ENCODE data around the gene PDE3B.
"Not testable (repeated sequence)": the region's sequence is repeated elsewhere in the genome, so short reads cannot be mapped to it uniquely, and the experiment has no call there.

The PDE3B gene

DNA sequence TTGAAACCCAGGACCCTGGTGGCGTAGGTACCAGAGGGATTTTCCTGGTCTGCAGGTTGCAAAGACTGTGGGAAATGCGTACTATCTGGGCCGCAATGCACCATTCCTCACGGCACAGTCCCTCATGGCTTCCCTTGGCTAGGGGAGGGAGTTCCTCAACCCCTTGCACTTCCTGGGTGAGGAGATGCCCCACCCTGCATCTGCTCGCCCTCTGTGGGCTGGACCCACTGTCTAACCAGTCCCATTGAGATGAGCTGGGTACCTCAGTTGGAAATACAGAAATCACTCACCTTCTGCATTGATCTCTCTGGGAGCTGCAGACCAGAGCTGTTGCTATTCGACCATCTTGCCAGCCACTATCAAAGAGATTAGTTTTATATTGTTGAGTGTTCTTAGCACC is 100.1 kb downstream of the PDE3B start:
- not testable (repeated sequence) for DNase-seq (ENCODE audit: low read depth in 2 of 2)

DNA sequence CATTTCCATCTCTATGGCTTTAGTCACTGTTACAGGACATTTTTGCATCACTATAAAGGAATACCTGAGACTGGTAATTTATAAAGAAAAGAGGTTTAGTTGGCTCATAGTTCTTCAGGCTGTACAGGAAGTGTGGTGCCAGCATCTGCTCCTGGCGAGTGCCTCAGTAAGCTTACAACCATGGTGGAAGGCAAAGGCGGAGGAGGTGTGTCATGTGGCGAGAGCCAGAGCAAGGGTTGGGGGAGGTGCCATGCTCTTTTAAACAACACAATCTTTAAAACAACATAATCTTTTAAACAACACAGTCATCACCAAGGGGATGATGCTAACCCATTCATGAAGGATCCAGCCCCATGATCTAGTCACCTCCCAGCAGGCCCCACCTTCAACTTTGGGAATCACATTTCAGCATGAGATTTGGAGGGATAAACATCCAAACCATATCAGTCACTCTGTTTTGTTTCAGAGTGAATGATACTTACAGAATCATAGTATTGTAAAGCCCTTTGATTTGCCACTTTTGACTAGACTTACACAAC is 103.3 kb downstream of the PDE3B start:
- DNase-seq (ENCODE audit: low read depth in 2 of 2): no peak

DNA sequence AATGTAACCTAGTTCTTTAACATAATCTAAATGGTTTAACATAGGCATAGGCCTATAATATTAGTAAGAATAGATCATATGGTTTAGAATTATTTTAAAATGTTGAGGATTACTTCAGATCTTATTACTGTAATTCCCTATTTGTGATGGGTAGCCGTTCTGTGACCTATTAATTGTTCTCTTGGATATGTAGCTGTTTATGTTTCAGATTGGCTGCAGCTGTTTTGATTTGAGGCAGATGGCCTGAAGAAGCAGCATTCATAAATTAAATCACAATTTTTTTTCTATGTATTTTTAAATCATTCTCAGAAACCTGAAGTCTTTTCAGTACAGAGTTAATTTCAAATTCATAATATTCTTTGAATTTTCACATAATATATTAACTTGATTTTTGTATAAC is 104.5 kb downstream of the PDE3B start:
- no peak for DNase-seq (ENCODE audit: low read depth in 2 of 2)

DNA sequence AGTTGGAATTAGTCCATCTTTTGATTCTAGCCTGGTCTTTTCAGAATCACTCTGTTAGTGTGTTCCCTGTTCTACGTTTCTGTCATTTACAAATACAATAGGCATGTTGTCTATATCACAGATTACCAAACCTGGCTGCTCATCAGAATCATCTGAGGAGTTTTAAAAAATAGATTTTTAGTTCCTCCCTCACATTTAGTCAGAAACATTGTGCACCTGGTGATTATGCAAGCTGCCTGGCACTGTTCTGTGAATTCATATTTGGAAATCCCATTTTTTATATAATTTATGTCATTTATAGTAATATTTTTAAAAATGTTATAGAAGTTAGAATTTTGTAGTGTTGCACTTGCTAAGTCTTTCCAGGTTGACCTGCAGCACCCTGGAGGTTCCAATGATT is 107.3 kb downstream of the PDE3B start:
- DNase-seq (ENCODE audit: low read depth in 2 of 2): no peak

DNA sequence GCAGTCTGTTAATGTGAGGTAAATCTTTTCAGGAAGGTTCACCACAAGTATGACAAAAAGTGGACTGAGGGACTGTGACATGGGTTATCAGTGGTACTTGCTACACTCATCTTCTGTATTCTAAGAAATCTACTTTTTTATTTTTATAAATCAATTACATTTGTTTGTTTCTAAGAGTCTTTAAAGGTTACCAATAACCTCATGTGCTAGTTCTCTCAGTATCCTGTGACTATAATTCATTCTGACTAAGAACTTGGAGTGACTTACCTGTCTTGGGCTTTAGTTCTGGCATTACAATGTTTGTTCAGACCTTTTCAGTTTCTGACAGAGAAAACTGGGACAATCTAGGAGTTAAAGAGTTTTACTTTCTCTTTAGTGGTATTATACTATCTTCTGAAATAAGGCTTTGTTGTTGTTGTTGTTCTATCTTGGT is 108.4 kb downstream of the PDE3B start:
- no peak for DNase-seq (ENCODE audit: low read depth in 2 of 2)

DNA sequence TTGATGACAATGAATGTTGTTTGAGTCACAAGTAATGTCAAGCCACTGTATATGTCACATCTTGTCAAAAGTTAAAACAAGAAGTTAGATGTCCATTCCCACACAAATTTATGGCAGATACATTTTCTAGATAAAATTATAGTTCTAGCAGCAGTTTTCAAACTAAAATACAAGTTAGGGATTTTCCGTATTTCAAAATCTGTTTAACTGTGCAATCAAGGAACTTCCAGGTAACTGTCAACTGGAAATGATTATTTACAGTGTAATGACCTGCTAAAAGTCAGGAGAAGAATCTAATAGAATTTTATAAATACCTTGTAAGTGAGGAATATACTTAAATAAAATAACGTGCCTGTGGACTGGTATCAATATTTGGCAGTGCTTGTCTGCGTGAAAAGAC is 111.5 kb downstream of the PDE3B start:
- DNase-seq (ENCODE audit: low read depth in 2 of 2): no peak

DNA sequence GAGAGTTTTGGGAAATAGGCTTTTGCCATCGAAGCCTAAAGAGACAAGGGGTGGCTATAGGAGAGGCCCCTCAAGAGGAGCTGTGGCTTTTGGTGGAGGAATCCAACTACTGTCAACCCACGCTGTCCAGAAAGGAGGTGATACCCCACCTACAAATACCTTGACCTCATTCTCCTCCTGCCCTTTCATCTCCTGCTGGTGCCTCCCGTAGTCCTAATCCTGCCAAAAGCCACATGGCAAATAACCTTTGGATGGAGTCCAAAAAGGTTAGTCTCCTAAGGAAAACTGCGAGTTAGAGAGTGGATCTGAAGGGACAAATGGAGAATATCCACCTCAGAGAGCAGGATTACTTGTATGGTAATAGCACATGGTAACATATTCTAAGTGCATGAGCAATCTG is 112.7 kb downstream of the PDE3B start:
- DNase-seq (ENCODE audit: low read depth in 2 of 2): no peak

DNA sequence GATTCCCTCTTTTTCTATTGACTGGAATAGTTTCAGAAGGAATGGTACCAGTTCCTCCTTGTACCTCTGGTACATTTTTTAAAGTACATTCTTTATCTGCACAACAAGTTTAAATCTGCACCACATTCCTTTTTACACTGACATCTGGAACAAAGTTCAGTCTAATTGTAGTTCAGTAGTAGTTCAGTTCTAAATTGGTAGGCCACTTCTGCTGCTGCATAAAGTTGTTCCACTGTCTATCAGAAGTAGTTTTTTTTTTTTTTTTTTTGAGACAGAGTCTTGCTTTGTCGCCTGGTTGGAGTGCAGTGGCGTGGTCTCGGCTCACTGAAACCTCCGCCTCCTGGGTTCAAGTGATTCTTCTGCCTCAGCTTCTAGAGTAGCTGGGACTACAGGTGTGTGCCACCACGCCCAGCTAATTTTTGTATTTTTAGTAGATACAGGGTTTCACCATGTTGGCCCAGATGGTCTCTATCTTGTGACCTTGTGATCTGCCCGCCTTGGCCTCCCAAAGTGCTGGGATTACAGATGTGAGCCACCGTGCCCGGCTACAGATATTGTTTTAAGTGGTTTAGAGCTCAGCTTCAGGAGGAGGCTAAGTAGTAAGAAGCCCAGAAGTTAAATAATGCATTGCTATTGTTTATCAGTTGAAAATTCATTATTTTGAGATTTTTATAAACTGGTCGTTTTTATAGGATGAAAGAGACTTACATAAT is 115.9 kb downstream of the PDE3B start:
- not testable (repeated sequence) for DNase-seq (ENCODE audit: low read depth in 2 of 2)

DNA sequence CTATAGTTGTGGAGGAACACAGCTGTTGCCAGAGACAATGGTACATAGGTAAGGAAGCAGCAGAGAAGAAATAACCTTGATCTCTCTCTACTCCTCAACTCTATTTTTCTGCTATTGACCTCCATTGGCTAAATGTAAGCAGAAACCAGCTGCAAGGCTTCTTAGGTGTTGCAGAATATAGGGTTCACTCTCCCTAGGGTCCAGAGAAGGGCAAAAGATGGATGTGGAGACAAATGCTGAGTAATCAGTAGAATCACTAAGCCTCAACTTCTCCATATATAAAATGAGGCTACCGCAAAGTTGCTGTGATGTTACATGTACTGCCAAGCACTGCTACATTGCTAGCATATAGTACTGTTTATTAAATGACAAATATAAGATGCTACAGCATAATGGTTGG is 120.6 kb downstream of the PDE3B start:
- DNase-seq (ENCODE audit: low read depth in 2 of 2): no peak

DNA sequence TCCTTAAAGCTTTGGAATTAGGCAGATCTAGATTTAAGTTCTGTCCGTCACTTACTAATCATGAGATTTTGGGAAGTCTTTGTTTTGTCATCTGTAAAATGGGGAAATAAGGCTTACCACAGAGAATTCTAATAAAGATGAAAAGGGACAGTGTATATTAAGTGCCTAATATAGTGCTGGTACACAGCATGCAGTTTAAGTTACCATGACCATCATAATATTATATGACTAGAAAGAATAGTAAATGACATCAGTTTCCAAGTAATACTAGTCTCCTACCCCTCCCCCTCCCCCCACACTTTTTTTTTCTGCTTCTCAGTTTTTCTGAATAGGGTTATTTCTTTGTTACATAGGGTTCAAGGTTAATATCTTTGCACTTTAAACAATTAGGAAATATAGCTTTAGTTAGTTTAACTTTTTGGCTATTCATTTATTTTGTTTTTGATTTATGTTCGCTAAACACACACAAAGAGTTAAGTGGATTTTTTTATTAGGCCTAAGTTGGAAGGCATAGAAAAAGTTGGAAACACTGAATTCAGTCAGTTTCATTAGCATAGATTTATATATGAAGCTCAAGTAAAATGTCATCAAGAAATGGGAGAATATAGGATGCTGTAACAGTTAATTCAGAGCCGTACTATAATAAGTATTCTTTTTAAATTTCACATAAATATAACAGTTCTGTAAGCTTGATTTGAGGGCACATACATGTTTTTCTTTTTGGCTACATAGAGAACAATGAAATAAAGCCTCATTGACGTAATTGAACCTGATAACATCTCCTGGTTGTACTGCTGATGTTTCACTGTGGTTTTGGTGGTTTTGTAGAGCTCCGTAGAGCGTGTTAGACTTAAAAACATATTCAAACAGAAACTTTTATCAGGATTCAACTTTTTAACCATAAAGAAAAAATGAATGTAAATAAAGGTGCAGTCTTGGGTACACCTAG is 121.2 kb downstream of the PDE3B start:
- peak; percentile 8 to 30 for DNase-seq (ENCODE audit: low read depth in 2 of 2)

DNA sequence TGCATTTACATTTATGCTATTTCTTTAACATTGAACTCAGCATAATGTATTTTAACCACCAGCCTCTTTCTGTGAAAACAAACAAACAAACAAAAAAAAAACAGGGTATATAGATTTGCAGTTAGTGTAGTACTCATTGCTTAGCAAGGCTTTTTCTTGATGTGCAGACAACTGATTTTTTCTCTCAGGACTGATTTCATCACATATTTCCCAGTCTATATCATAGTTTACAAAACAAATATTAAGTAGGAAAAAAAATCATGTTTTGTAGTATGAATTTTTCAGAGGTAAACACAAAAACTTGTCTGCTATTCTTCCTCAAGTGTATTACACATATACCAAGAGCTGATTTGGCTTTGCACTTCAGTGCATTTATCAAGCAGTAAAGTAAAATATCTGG is 123.0 kb downstream of the PDE3B start:
- DNase-seq (ENCODE audit: low read depth in 2 of 2): no peak

DNA sequence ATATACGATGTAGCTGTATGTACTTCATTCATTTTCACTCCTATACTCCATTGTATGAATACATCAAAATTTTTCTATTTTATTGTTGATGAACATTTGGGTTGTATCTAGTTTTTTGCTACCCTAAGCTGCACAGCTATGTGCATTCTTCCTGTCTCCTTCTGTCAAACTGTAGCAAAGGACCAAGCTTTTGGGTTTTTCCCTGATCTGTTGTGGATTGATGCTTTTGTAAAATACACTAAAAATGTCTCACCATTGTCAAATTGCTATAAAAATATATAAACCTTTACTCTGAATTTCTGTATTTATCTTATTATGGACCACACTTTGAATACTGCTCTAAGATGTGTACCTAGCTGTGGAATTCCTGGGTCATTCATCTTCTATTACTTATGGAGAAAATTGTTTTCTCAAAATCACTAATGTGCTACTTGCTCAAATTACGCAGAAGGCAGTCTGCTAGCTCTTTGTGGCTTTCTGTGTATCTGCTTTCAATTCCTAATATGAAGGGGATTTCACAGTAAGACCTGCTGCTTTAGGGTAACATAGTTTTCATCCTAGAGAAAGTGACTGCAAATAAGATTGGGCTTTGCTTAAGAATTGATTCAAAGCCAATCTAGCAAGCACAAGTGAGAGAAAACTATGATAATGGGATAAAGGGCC is 125.1 kb downstream of the PDE3B start:
- no peak for DNase-seq (ENCODE audit: low read depth in 2 of 2)

DNA sequence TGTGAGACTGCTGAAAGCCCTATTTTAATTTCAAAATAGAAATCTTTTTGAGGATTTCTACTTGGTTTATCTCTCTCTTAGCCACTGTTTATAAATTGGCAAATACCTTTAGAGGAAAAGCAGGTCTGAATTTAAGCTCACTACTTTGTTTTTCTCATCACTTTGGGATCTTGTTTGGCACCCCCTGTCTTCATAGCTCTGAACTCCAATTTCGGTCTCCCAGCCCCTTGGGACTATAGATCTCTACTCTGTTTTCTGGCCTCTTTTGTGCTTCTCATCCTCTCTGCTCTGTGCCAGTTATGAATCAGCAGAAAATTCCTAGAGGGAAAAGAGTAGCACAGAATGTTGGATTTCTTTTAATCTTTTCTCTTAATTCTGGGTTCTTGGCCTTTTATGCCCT is 130.2 kb downstream of the PDE3B start:
- no peak for DNase-seq (ENCODE audit: low read depth in 2 of 2)

DNA sequence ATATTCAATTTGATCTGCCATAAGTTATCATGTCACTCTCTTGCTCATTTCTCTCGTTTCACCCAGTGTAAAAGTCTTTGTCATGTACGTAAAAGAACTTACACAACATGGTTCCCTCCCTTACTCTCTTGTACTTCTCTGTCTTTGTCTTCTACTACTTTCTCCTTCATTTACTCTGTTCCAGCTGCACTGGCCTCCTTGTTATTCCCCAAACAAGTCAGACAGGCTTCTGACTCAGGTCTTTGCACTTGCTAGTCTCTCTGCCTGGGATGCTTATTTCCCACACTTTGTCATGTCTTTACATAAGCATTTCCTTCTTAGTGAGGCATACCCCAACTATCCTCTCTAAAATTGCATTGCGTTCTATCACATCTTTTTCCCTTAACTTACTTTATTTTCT is 131.1 kb downstream of the PDE3B start:
- no peak for DNase-seq (ENCODE audit: low read depth in 2 of 2)

DNA sequence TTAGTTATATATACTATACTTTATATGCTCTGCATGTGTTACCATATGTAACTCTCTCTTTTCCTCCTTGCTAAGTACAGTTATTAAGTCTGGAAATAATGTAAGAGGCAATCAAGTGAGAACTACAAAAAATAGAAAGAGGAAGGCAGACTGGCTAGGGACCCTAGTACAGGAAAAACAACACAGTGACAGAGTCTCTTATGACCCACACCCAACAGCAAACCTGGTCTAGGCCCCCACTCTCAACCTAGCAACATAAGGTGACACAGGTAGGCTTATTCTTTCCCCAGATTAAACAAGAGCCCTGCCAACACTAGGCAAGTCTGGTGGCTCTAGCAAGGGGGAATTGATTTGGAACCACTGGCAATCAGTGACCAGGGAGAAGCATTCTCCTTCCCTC is 132.3 kb downstream of the PDE3B start:
- no peak for DNase-seq (ENCODE audit: low read depth in 2 of 2)

DNA sequence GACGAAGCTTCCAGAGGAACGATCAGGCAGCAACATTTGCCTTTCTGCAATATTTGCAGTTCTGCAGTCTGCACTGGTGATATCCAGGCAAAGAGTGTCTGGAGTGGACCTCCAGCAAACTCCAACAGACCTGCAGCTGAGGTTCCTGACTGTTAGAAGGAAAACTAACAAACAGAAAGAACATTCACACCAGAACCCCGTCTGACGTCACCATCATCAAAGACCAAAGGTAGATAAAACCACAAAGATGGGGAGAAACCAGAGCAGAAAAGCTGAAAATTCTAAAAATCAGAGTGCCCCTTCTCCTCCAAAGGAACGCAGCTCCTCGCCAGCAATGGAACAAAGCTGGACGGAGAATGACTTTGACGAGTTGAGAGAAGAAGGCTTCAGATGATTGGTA is 134.9 kb downstream of the PDE3B start:
- DNase-seq (ENCODE audit: low read depth in 2 of 2): not testable (repeated sequence)

DNA sequence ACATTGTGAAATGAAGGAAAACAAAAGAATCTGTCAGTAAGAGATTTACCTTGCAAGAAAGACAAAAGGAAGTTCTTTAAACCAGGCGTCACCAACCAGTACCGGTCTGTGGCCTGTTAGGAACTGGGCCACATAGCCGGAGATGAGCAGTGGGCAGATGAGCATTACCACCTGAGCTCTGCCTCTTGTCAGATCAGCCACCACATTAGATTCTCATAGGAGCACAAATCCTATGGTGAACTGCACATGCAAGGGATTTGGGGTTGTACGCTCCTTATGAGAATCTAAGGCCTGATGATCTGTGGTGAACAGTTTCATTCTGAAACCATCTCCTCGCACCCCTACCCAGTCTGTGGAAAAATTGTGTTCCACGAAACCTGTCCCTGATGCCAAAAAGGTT is 140.2 kb downstream of the PDE3B start:
- DNase-seq (ENCODE audit: low read depth in 2 of 2): no peak

DNA sequence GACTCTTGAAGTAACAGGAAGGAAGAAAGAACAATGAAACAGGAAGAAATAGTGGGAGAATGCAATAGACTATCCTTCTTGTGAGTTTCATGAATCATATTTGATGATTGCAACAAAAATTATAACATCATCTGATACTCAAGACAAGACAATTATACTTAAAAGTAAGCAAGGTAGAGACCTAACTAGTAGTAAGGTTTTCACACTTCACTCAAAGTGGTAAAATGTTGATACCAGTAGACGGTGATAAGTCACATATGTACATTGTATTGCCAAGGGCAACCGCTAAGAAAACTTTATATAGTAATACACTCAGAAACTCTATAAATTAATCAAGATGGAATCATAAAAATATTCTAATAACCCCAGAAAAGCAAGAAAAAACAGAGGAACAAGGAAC is 140.6 kb downstream of the PDE3B start:
- no peak for DNase-seq (ENCODE audit: low read depth in 2 of 2)

DNA sequence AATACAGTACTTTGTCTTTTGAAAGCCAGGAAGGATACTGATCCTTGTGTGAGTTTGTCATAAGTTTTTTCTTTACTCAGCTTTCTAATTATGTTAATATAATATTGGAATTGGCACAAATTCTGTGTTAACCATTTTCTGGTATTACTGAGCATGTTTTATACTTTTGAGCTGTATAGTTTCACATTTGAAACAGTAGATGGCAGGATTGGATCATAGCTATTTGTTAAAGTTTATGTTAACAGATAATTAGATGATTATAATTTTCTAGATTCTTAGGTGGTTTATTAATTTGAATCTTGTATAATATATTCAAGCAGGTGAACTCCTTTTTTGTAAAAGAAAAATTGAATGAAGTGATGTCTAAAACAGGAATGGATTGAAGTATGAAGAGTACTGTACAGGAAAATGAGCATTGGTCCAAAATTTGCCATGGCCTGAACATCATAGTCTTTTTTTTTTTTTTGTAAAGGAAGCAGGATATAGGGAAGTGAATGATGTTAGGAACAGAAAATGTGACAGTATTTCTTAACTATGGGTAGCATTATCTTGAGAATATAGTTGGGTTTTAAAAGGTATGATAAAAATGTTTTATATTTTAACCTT is 146.4 kb downstream of the PDE3B start:
- no peak for DNase-seq (ENCODE audit: low read depth in 2 of 2)

DNA sequence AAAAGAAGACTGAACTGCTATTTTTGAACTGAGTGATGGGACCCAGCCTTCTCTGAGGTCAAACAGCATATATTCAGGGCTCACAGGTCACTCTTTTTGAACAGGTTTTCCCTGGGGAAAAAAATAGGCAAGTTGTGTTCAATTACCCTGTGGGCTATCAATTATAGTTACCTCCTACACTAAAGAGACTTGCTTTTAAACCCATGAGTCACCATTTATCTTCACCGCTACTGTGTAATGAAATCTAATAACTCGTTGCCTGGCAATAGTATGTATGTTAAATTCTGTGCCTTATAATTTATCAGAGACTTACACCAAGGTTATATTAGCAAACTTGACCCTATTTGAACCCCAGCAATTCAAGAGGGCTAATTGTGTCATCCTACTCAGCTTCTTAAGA is 149.9 kb downstream of the PDE3B start:
- DNase-seq (ENCODE audit: low read depth in 2 of 2): no peak

DNA sequence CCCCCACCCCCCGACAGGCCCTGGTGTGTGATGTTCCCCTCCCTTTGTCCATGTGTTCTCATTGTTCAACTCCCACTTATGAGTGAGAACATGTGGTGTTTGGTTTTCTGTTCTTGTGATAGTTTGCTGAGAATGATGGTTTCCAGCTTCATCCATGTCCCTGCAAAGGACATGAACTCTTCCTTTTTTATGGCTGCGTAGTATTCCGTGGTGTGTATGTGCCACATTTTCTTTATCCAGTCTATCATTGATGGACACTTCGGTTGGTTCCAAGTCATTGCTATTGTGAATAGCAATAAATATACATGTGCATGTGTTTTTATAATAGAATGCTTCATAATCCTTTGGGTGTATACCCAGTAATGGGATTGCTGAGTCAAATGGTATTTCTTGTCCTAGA is 152.4 kb downstream of the PDE3B start:
- not testable (repeated sequence) for DNase-seq (ENCODE audit: low read depth in 2 of 2)

DNA sequence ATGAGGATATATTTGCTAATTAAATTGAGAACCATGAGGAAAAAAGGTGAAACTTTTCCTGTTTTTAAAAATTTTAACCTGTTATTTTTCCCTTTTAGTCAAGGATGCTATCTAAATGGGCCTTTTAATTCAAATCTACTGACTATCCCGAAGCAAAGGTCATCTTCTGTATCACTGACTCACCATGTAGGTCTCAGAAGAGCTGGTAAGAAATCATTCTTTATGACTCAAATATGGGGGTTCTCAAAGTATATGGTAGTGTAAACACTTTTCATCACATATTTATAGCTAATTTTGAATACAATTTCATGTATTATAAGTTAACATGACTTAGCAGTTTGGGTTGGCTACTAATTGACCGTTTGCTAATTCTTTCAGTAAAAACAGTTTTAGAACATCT is 160.2 kb downstream of the PDE3B start:
- no peak for DNase-seq (ENCODE audit: low read depth in 2 of 2)

Measured in activated CD8-positive, alpha-beta memory T cell treated with anti-CD3 and anti-CD28 coated beads for 4 hours (primary cell).